Measurements from ENCODE around the gene PAQR5.

DNA sequence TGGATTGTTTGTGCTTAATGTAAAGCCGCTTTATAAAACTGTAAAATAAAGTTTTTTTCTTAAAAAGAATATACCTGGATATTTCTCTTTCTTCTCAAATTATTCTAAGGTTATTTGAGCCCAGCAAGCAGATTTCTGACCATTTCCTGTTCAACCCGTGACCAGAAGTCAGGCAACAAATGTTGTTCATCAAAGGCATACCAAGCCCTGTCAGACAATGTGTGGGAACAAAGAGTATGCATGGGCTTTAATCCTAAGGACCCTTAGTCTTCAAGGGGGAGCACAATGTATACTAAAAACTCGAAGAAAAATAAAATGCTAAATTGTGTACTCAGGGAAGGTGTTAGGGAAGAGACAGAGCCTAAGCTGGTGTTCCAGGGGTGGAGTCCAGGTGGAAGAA lies 26.6 kb upstream of the PAQR5 start:
- TF ChIP-seq, protein P1, sequence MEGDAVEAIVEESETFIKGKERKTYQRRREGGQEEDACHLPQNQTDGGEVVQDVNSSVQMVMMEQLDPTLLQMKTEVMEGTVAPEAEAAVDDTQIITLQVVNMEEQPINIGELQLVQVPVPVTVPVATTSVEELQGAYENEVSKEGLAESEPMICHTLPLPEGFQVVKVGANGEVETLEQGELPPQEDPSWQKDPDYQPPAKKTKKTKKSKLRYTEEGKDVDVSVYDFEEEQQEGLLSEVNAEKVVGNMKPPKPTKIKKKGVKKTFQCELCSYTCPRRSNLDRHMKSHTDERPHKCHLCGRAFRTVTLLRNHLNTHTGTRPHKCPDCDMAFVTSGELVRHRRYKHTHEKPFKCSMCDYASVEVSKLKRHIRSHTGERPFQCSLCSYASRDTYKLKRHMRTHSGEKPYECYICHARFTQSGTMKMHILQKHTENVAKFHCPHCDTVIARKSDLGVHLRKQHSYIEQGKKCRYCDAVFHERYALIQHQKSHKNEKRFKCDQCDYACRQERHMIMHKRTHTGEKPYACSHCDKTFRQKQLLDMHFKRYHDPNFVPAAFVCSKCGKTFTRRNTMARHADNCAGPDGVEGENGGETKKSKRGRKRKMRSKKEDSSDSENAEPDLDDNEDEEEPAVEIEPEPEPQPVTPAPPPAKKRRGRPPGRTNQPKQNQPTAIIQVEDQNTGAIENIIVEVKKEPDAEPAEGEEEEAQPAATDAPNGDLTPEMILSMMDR (IDR thresholded peaks at IDR 0.05), result no peak
- TF ChIP-seq POLR2A (IDR thresholded peaks at IDR 0.05), result no peak
